HG03025 (cell line): ENCODE results near the gene CYP46A1.

Experiments used
- ATAC-seq: cut with Tn5 transposase; IDR thresholded peaks from one replicate; pipeline ENCODE4 v1.9.1; 2021; ENCODE audit warnings: mild to moderate bottlenecking, moderate library complexity; ENCODE audit not compliant: unreplicated experiment, low FRiP score

CYP46A1 gene

DNA sequence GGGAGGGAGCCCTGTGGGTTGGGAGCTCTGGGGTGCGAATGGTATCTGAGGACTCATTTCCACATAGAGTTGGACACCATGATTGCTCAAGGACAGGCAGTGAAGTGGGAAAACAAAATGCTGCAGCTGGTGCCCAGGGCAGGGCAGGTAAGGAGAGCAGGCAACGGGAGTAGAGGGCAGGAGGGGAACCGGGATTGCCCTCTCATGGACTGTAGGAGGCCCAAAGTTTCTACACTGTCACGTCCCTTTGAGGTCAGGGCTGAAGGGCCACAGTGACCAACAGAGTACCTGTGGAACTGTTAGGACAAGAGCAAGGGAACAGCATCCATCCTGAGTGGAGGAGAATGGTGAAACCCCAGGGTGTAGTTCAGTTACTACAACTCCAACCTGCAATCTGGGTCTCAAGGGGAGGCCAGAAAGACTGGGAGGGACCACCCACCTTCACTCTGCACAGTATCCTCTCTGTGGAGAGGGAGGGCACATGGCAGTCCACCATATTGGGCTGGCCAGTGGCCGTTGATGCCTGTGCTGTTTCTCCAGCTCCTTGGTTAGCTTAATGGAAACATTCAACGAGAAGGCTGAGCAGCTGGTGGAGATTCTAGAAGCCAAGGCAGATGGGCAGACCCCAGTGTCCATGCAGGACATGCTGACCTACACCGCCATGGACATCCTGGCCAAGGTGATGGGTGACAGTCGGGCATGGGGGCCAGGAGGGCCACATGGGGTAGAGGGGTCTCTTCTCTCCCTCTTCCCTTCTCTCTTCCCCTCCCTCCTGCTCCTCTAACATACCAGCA lies 22.2 kb downstream of the CYP46A1 start:
- ATAC-seq, result no peak

DNA sequence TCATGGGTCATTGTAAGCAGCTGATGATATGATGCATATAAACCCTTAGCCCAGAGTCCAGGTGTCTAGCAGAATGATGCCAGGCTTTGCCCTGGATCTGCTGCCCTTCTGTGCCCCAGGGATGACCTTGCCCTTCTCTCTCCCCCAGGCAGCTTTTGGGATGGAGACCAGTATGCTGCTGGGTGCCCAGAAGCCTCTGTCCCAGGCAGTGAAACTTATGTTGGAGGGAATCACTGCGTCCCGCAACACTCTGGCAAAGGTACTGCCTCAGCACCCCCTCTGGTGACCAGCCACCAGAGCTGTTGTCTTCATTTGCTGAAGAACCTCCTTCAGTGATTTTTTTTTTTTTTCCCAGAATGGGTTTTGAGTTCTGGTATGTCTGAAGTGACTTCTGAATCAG lies 23.3 kb downstream of the CYP46A1 start:
- ATAC-seq, result no peak

DNA sequence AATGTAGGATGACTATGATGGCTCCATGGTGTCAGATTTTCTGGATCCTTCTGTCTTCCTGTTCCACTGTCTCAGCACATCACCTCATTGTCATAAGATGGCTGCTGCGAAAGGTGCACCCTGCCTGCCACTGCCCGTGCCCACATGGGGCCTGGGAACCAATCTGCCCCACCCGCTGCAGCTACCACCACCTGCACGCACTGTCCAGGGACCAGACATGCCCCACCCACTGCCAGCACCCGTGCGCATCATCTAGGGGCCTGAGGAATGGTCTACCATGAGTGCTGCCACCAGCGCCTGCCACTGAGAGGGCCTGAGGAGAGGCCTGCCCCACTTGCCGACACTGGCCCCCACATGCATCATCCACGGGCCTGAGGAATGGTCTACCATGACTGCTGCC lies 23.8 kb downstream of the CYP46A1 start:
- ATAC-seq, result no peak

DNA sequence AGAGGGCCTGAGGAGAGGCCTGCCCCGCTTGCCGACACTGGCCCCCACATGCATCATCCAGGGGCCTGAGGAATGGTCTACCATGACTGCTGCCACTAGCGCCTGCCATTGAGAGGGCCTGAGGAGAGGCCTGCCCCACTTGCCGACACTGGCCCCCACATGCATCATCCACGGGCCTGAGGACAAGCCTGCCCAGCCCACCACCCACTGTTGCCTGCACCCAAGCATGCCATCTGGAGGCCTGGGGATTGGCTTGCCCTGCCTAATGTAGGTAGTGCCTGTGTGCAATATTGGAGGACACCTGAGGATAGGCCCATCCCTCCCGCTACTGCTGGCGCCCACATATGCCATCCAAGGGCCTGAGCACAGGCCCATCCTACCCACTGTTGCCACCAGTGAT lies 24.4 kb downstream of the CYP46A1 start:
- ATAC-seq, result no peak

DNA sequence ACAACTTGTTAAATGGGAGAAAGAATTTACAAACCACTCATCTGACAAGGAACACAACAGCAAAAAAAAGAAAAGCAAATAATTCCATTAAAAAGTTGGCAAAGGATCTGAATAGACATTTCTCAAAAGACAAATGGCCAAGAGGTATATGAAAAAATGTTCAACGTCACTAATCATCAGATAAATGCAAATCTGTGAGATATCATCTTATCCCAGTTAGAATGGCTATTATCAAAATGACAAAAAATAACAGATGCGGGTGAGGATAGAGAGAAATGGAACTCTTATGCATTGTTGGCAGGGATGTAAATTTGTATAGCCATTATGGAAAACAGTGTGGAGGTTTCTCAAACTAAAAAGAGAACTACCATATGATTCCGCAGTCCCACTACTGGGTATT lies 29.9 kb downstream of the CYP46A1 start:
- no peak for ATAC-seq

DNA sequence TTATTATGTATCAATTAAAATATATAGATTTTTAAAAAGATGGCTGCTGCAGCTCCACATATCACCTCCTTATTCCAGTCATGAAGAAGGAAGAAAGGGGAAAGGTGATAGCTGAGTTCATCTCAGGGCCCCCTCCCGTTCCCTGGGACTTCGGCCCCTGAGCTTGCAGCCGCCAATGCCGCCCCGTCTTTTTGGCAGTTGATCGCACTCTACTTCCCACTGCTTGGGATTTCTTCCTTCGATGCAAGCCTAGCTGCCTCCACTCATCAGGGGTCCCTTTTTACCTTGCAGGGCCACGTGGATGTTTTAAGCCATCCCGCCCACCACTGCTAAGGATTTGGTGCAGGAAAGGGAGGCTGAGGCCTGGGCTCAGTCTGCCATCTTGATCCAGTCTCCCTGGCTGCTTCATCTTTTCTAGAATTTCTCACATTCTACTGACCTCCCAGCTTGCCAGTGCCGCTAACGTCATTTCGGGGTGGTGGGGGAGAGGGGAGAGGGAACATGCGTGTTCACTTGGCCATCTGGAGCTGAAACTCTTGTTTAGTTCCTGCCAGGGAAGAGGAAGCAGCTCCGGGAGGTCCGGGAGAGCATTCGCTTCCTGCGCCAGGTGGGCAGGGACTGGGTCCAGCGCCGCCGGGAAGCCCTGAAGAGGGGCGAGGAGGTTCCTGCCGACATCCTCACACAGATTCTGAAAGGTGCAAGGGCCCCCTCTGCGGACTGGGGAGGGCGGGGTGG lies 31.3 kb downstream of the CYP46A1 start:
- ATAC-seq, result no peak

DNA sequence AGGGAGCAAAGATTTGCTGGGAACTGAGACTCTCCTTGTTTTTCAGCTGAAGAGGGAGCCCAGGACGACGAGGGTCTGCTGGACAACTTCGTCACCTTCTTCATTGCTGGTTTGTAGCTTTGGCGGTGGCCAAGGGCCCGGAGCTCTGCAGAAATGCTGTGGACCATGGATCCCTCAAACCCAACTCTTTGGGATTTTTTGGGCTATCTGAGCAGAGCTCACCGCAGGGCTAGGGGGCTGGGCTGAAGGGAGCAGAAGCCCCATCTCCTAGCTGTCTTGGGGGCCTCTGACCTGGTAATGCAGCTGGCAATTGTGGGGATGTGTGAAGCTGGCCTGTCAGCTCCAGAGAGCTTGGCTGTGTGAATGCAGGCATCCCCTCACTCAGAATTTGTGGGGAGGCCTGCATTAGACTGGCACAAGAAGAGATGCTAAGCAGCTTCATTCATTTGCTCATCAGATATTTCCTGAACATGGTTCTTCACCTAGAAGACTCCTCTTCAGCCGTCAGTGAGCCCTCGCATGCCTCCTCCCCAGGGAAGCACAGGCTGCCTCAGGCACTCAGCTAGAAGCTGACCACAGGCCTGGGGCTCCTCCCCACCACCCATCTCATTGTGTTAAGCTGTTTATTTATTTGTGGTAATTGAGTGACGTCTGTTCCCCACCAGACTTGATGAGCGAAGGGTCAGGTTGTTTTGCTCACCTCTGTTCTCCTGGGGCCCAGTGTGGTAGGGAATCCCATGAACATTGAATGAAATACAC lies 32.2 kb downstream of the CYP46A1 start:
- no peak for ATAC-seq

DNA sequence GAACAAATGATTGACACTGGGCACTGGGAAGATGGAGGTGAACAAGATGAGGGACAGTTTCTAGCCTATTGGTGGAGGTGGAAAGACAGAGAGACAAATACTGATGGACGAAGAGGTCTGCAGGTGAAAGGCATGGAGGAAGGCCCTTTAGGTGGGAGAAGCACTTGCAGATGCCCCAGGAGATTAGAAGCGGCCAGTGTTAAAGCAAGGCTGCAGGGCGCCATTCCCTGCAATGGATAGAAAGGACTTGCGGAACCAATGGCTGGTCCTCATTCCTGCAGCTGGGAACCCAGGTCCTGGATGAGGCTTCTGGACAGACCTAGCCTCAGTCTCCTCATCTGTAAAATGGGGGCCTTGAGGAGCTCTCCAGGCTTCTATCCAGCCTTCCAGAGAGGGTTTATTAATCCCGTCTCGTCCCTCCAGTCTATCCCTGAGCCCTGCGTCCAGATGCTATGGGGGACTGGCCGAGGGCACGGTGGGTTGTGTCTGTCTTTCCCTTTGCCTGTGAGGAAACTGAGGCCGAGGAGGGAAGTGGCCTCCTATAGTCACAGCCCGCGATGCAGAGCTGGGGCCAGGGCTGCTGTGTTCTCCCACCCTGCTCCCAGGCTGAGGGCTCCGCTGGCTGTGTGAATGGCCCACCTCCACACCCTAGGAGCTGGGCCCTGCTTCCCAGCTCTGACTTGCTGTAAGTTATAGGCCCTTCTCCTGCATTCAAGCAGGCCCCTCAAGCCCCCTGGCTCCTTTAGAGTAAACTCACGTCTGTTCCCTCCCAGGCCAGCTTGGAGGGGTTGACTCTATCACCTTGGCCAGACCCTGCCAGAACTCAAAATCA lies 33.0 kb downstream of the CYP46A1 start:
- ATAC-seq, result no peak

DNA sequence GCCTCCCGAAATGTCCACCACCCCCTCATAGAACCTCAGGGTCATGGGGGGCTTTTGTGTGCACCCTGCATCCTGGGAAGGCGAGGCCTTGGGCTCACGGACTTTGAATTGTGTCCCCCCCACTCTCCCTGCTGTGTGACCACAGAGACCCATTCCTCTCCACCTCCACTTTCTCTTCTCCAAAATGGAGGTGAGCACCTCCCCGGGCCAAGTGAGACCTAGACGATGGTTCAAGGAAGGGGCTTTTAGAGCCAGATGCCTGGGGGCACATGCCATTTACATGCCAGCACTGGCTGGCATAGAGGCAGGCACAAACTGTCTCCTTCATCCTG lies 33.5 kb downstream of the CYP46A1 start:
- no peak for ATAC-seq

DNA sequence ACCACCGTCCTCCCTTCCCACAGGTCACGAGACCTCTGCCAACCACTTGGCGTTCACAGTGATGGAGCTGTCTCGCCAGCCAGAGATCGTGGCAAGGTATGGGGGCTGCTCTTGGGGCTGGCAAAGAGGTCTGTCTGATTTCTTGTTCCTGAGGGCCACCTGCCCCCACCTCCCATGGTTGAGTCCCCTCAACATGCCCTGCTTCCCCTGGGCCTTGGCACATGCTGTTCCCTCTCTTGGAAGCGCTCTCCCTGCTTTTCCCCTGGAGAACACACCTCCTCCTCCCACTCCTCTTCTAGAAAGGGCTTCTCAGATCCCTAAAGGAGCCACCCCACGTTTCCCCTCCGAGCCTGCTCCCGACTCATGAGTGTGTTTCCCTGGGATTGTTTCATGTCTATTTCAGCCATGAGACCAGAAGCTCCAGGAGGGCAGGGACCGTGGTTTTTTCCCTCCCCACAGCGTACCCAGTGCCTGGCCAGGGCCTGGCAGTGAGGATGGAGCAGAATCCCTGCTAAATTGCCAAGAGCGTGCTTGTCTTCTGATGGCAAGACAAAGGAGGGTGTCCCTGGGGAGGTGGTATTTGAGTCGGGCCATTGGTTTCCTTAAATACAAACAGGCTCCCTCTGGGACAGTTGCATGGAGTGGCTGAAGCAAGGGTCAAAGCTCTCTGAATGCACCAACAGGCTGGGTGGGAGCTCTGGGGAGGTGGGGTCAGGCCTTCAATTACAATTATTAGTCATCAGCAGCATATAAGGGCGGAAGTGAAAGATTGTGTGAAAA lies 34.1 kb downstream of the CYP46A1 start:
- peak; percentile 71 for ATAC-seq

DNA sequence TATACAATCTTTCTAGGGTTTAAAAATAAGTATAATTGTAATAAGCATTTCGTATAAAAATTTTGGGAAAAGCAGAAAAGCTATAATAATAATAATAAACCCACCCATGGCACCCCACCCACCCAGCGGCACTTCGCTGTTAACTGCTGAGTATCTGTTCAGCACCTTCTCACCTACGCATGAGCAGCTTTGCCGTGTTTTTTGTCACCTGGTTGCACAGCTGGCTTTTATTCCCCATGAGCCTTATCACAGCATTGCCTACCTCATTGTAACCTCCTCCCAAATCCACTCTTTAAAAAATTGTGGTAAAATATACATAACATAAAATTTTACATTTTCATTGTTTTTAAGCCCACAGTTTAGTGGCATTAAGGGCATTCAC lies 34.7 kb downstream of the CYP46A1 start:
- no peak for ATAC-seq

DNA sequence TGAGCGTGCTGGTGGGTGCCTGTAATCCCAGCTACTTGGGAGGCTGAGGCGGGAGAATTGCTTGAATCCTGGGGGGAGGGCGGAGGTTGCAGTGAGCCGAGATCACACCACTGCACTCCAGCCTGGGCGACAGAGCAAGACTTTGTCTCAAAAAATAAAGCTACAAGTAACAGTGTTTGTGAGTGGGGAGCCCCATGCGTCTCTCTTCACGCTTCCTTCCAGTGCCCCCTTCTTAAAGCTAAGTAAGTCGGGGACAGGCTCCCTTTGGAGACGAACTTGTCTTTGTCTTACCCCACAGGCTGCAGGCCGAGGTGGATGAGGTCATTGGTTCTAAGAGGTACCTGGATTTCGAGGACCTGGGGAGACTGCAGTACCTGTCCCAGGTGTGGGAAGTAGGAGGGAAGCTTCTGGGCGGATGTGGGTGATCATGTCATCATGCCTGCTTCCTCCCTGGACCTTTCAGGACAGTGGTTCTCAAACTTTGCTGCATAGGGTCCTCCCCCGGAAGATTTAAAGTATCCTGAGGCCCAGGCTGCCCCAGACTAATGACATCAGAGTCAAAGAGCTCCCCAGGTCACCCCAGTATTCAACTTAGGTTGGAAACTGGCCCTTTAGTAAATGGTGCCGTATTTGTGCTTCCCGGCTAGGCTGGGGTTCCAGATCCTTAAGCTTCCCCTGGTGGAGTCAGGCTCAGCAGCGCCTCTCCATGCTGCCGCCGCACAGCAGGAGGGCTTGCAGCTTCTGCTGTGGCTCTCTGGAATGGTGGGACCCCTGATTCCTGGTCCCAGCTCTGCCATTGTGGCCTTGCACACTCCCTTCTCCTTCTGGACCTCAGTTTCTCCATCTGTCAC lies 37.1 kb downstream of the CYP46A1 start:
- ATAC-seq, result no peak

DNA sequence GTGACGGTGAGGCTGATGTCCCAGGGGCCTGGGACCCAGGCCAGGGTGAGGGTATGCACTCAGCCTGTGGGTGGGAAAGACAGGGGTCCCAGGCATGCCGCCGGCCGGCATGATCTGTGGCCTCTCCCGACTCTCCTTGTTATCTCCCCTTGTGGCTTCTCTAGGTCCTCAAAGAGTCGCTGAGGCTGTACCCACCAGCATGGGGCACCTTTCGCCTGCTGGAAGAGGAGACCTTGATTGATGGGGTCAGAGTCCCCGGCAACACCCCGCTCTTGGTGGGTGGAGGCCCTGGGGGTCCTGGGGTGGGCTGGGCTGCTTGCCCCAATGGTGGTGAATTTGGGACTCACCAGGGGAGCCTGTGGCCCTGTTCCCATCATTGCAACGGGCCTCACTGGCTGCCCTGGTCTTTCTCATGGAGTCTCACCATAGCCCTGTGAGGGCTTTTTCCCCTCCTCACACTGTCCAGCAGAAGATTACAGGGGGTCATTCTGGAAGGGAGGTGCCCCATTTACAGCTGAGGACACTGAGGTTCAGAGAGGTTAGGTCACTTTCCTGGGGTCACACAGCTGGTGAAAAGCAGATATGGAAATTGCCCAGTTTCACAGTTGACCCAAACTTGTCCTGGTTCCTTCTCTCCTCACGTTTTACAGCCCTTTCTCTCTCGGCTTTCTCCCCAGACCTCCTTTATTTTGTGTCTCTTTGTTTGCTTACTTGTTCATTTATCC lies 37.9 kb downstream of the CYP46A1 start:
- no peak for ATAC-seq

DNA sequence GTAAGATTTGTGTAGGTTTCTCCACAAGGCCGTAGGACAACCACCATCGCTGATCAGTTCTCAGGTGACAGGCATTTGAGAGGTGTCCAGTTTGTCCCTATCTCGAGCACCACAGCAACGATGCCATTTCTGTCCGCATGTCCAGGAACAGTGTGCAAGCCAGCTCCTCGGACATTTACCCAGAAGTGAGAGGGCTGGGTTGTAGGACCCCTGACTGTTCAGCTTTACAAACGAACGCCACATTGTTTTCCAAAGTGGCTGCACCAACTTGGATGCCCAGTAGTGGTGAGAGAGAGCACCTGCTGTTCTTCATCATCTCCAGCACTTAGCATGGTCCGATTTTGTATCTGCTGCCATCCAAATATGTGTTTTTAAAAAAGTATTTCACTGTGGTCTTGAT lies 38.6 kb downstream of the CYP46A1 start:
- no peak for ATAC-seq

DNA sequence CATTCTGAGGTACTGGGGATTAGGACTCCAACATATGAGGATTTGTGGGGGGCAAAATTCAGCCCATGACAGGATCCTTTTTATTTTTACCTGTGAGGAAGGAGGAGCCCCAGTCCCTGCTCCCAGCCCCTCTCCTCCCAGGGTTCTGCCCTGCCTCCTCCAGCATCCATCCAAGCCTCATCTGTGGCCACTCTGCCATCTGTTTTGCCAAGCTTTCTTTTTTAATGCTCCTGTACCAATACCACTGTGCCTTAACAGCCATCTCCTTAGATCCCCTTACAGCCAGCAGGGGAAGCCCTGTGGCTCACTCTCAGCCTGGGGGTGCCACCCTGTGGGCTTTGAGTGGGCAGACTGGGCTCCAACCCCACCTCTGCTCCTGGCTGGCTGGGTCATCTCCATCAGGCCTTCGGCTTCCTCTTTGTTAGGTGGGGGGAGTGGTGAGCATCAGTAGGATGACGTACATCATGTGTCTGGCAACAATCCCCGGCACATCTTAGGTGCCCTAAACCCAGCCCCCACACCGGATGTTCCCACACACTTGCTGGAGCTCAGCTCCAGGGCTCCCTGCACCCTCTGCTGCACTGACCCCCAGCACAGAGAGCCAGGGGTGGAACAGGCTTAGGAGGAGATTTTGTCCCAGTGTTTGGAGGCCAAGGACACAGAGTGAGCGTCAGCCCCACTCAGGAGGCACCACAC lies 40.2 kb downstream of the CYP46A1 start:
- ATAC-seq, result no peak

DNA sequence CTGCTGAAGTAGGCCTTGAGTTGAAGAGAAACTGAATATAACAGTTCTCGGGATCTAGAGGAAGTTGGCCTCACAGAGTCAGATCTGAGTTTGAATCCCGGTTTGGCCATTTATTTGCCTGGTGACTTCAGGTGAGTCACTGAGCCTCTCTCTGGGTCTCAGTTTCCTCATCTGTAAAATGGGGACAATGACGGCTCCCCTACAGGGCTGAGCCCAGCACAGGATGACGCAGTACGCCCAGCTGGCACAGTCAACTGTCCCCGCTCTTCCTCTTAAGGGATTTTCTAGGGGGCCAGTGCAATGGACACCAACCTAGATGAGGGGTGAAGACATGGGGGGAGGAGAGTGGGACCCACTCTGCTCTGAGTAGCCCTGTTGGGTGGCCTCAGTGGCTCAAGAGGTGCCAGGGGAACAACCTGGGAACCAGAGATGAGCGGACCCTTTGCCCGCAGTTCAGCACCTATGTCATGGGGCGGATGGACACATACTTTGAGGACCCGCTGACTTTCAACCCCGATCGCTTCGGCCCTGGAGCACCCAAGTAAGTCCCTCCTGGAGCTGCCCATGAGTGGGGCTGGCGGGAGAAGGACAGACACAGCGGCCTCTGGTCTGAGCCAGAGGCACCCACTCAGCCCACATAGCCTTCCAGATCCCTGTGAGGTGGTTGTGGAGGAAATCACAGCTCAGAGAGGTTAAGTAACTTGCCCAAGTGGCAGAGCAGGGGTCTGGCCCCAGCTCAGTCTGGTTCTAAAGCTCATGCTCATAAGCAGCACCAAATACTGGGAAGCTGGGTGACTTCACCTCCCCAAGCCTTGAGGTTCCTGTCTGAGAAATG lies 41.1 kb downstream of the CYP46A1 start:
- no peak for ATAC-seq
